ENCODE data around the gene KRT35.

GRCh38 chr17:41500131-41500911, 19.4 kb upstream of the KRT35 start:
- no peak for TF ChIP-seq CTCF (IDR thresholded peaks at IDR 0.05 in 2 of 3, conservative IDR thresholded peaks at IDR 0.05 in 1 of 3; ENCODE audit: borderline replicate concordance in 1 of 3, insufficient read depth in 1 of 3, low read depth in 2 of 3, low read length in 2 of 3)
- TF ChIP-seq EZH2 (IDR thresholded peaks at IDR 0.05): no peak

Data from HCT116 (cell line).